ENCODE data around the gene DFFB.

Gene DFFB

GRCh38 chr1:3872546-3872945 lies 15.3 kb downstream of the DFFB start:
- DNase-seq (ENCODE audit: low read depth) = no peak

- DNase-seq (ENCODE audit: low read depth) = no peak
Observed at GRCh38 chr1:3874736-3875135, 17.5 kb downstream of the DFFB start.

- no peak for DNase-seq (ENCODE audit: low read depth)
Observed at GRCh38 chr1:3876716-3877115, 19.4 kb downstream of the DFFB start.

- DNase-seq (ENCODE audit: low read depth) = no peak
Observed at GRCh38 chr1:3879099-3879498, 21.8 kb downstream of the DFFB start.

- DNase-seq (ENCODE audit: low read depth) = no peak
Observed at GRCh38 chr1:3879787-3880428, 22.6 kb downstream of the DFFB start.

- DNase-seq (ENCODE audit: low read depth) = no peak
Observed at GRCh38 chr1:3880429-3881192, 23.3 kb downstream of the DFFB start.

GRCh38 chr1:3881193-3881480 lies 23.9 kb downstream of the DFFB start:
- DNase-seq (ENCODE audit: low read depth) = no peak

DNA sequence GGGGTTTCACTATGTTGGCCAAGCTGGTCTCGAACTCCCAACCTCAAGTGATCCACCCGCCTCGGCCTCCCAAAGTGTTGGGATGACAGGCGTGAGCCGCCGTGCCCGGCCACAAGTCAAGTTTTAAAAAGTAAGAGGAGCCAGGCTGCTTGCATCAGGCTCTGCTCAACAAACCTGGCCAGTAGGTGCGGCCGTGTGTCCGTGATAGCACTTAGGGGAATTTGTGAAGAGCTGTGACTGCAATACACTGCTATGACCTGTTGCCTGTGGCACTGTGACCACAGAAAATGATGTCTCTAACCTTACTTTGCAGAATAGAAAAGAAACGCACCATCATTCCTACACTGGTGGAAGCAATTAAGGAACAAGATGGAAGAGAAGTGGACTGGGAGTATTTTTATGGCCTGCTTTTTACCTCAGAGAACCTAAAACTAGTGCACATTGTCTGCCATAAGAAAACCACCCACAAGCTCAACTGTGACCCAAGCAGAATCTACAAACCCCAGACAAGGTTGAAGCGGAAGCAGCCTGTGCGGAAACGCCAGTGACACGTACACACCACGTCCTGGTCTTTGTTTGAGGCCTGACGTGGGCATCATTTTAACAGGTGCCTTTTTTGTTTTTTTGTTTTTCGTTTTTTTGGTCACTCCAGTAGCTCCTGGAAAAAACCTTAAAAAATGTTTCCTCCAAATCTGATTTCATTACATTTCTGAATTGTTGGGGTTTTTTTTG lies 26.1 kb downstream of the DFFB start:
- no peak for DNase-seq (ENCODE audit: low read depth)

GRCh38 chr1:3884966-3885365 lies 27.7 kb downstream of the DFFB start:
- no peak for DNase-seq (ENCODE audit: low read depth)

GRCh38 chr1:3885611-3886010 lies 28.3 kb downstream of the DFFB start:
- DNase-seq (ENCODE audit: low read depth) = no peak

- no peak for DNase-seq (ENCODE audit: low read depth)
Observed at GRCh38 chr1:3886106-3886670, 28.9 kb downstream of the DFFB start.

GRCh38 chr1:3886691-3887090 lies 29.4 kb downstream of the DFFB start:
- no peak for DNase-seq (ENCODE audit: low read depth)

- no peak for DNase-seq (ENCODE audit: low read depth)
Observed at GRCh38 chr1:3888301-3888700, 31.0 kb downstream of the DFFB start.

DNA sequence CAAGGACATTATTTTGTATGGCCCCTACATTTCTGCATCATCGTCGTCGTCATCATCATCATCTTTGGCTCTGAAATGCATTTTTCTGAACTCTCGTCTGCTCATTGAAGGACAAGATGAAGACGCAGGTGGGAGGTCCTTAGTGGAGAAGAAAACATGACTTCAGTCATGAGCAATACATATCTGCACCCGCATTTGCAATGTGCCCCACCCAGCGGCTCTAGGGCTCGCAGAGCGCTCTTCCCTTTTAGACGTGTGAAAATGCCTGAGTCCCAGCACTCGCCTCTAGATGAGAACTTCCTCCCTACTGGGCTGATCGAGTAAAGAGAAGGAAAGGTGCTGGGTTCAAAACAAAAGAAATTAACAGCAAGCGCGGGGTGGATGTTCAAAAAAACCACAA lies 32.7 kb downstream of the DFFB start:
- no peak for DNase-seq (ENCODE audit: low read depth)

DNA sequence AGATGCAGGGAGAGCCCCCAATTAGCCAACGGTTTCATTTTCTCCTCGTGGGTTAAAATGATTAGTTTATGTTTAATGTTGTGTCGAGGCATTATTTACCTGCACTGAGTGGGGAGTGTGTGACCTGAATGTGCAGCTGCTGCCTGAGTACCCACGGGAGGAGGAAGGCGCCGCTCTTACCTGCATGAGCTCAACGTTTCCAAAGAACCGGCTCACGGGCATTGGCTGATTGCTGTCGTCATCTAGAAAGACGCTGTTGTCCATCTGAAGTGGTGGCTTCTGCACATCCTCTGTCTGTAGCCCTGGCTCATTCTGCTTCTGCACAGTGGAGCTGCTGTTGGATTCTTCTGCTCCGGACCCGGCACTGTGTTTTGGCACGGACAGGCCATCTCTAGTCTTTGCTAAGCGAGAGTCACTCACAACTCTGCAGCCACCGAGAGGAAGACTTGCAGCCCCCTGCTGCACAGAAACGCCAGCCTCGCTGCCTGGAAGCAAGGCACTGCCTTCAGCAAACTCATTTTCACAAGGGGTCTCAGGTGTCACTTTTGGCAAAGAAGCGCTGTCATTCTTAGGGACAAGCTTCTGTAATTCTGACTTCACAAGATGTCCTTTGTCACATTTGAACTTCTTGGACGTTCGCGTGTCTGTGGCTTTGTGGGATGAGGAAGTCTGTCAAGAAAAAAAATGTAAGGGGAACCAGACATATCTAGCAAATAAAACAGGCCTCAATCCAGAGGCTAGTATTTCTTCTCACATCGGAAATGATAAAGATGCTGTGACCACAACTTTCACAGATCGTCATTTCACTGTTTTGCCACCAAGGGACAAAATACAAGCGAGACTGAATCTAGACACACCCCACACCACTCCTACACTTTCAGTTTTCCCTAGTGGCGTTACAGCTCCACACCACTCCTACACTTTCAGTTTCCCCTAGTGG lies 33.4 kb downstream of the DFFB start:
- DNase-seq (ENCODE audit: low read depth) = no peak

DNA sequence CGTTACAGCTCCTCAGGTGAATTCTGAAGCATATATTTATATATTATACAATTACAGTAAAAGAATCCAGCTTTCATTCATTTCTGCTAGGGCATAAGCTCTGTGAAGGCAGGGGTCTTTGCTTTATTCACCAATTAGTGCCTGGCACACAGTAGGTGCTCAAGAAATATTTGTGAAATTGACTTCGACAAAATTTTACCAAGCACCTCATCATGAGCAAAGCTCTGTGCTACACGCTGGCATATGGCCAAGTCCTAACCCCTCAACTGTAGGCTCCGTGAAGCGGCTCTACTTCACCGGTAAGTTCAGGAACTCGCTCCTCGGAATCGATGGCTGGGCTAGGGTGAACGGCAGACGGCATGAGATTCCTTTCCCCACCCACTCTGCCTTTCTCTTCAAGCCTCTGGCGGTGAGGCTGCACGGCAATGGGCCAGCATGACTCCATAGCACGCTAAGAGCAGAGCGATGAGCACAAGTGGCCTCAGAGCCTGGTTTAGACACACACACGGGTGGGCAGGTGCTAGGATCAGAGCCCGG lies 34.1 kb downstream of the DFFB start:
- DNase-seq (ENCODE audit: low read depth) = no peak

- DNase-seq (ENCODE audit: low read depth) = no peak
Observed at GRCh38 chr1:3892748-3893147, 35.5 kb downstream of the DFFB start.

- DNase-seq (ENCODE audit: low read depth) = no peak
Observed at GRCh38 chr1:3893190-3893589, 35.9 kb downstream of the DFFB start.

- no peak for DNase-seq (ENCODE audit: low read depth)
Observed at GRCh38 chr1:3894626-3895278, 37.5 kb downstream of the DFFB start.

DNA sequence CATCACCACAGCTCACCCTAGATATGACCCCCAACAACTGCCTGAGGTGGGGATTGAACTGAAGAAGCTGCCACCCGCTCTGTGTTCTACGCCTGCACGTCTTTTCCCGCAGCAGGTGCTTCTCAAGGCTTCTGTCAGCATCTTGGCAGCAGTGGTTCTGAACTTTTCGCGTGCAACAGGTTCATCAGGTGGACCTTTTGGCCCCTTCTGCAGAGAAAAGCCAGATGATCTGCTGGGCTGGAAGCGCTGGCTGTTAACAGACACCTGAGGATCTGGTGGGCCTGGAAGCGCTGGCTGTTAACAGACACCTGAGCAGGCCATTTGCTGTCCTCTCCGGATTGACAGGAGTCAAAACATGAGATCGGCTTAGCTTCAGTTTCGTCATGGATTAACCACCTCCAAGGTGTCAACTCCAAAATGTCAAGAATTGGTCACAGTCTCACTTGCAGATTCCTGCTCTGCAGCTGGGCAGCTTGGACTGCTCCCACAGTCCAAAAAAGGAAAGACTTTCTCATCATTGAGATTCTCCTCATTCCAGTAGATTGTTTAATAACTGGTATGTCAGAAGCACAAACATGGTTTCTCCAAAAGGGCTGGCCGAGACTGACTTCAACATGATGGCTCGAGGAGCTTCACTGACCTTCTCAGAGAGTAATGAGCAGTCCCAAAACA lies 38.1 kb downstream of the DFFB start:
- no peak for DNase-seq (ENCODE audit: low read depth)

DNA sequence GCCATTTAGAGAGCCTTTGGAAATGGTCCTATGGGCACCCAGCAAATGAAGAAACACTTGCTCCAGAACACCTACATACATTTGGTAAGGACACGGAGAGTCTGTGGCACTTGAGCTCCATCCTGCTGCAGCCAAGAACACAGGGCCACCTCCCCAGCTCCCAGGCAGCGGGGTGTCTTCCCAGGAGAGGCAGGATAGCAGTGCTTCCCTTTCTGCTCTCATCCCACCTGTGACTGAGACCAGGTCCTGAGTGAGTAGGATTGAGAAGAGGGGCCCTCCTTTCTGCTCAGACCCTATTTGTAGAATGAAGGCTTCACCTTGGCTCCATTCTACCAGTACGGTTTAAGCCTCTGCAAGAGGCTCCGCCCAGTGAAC lies 38.7 kb downstream of the DFFB start:
- no peak for DNase-seq (ENCODE audit: low read depth)

Measured in T follicular helper cell (primary cell).